HUES64 (cell line): ENCODE data around the gene MAPK7.

Source experiments
- H3K27ac ChIP-seq: 2 replicates; pipeline ENCODE4 v1.7.0; 2013; ENCODE audit warnings: low read depth, low read length, inconsistent platforms
- H3K27me3 ChIP-seq: 2 replicates; pipeline ENCODE4 v1.6.1; 2013; ENCODE audit warnings: mild to moderate bottlenecking, low read length; ENCODE audit not compliant: insufficient read depth
- H3K36me3 ChIP-seq: 2 replicates; pipeline ENCODE4 v1.6.1; 2013; ENCODE audit warnings: mild to moderate bottlenecking, low read length; ENCODE audit not compliant: insufficient read depth
- H3K4me1 ChIP-seq: 2 replicates; pipeline ENCODE4 v1.6.1; 2013; ENCODE audit warnings: mild to moderate bottlenecking, low read length, moderate library complexity; ENCODE audit not compliant: insufficient read depth
- H3K4me3 ChIP-seq: 2 replicates; pipeline ENCODE4 v1.5.1; 2013; ENCODE audit warnings: mild to moderate bottlenecking, low read length, moderate library complexity
- H3K9ac ChIP-seq: 2 replicates; pipeline ENCODE4 v1.6.1; 2013; ENCODE audit warnings: mild to moderate bottlenecking, low read depth, low read length
- H3K9me3 ChIP-seq: 2 replicates; pipeline ENCODE4 v1.6.1; 2013; ENCODE audit warnings: low read depth, low read length; ENCODE audit not compliant: insufficient read depth
- WGBS: fragments of 150-250, 120-280 bp; methylation state at CpG from one replicate; pipeline ENCODE4 v1.1.7; 2013; ENCODE audit warnings: missing lambda C conversion rate; 5-methylcytosine and 5-hydroxymethylcytosine counted together

MAPK7 gene

GRCh38 chr17:19407601-19408345, 29.5 kb downstream of the MAPK7 start:
- no peak overlapping the region for H3K27ac ChIP-seq
- no peak overlapping the region for H3K4me3 ChIP-seq
- WGBS, result 97% methylated on average over 10 of the region's 10 CpGs
- peaks cover 5% of the 10 kb centered on the region; the same call in 1 of the 2 replicates for H3K4me1 ChIP-seq
- H3K9ac ChIP-seq, result no peak overlapping the region
- no peaks in the 10 kb centered on the region for H3K9me3 ChIP-seq
- no peaks in the 10 kb centered on the region for H3K36me3 ChIP-seq
- no peaks in the 10 kb centered on the region for H3K27me3 ChIP-seq

DNA sequence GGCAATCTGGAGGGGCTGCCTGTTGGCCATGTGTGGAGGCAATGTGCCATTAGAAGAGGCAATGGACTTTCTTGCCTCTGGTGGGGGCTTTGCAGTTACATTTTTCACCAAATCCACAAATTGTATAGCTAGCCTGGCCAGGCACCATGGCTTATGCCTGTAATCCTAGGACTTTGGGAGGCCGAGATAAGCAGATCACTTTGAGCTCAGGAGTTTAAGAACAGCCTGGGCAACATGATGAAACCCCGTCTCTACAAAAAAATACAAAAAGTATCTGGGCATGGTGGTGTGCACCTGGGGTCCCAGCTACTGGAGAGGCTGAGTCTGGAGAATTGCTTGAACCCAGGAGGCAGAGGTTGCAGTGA, 30.0 kb downstream of the MAPK7 start:
- Histone ChIP-seq H3K4me1 (peaks cover 5% of the 10 kb centered on the region; the same call in 1 of the 2 replicates), H3K9me3 (no peaks in the 10 kb centered on the region), H3K27me3 (no peaks in the 10 kb centered on the region), H3K27ac (no peak overlapping the region), H3K9ac (no peak overlapping the region), H3K36me3 (no peaks in the 10 kb centered on the region), H3K4me3 (no peak overlapping the region)
- WGBS, result 86% methylated on average over 2 of the region's 2 CpGs

DNA sequence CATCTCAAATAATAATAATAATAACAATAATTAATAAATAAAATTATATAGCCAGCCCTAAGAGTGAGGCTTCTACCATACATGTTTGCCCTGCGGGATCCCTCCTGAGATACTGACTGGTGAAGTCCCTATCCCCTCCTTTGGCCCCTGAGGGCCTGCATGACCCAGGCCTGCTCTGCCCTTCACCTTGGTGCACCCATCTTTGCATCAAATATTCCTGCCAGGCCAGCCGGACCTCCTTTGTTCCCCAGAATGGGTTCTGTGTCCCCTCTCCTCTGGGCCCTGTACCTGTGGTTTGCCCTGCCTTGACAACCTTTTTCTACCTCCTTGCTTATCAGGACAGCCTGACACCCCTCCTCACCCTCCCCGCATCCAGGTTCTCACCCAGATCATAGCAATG, 30.8 kb downstream of the MAPK7 start:
- no peak overlapping the region for H3K9ac ChIP-seq
- H3K4me1 ChIP-seq, result peaks cover 5% of the 10 kb centered on the region; the same call in 1 of the 2 replicates
- H3K27me3 ChIP-seq, result no peaks in the 10 kb centered on the region
- WGBS, result 95% methylated on average over 3 of the region's 3 CpGs
- H3K9me3 ChIP-seq, result no peaks in the 10 kb centered on the region
- no peak overlapping the region for H3K4me3 ChIP-seq
- no peaks in the 10 kb centered on the region for H3K36me3 ChIP-seq
- no peak overlapping the region for H3K27ac ChIP-seq

DNA sequence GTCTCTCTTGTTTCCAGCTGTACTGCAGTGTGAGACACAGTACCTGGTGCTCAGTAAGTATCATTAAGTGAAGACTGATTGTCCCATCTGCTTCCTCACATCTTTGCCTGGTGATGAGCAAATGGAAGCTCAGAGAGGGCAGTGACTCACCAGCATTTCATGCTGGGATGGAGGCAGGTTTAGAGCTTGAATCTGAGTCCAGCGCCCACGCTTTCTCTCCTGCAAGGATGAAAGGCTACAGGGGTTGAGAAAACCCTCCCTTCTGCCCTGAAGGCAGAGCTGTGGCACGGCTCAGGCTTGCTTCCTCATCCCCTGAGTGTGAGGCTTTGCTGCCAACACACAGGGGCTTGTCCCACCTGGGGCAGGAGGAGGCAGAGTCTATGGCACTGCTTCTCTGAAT, 31.2 kb downstream of the MAPK7 start:
- Histone ChIP-seq H3K9me3 (no peaks in the 10 kb centered on the region), H3K4me3 (no peak overlapping the region), H3K36me3 (no peaks in the 10 kb centered on the region), H3K9ac (no peak overlapping the region), H3K27ac (no peak overlapping the region), H3K27me3 (no peaks in the 10 kb centered on the region), H3K4me1 (peaks cover 5% of the 10 kb centered on the region; the same call in 1 of the 2 replicates)
- 68% methylated on average over 3 of the region's 3 CpGs for WGBS

DNA sequence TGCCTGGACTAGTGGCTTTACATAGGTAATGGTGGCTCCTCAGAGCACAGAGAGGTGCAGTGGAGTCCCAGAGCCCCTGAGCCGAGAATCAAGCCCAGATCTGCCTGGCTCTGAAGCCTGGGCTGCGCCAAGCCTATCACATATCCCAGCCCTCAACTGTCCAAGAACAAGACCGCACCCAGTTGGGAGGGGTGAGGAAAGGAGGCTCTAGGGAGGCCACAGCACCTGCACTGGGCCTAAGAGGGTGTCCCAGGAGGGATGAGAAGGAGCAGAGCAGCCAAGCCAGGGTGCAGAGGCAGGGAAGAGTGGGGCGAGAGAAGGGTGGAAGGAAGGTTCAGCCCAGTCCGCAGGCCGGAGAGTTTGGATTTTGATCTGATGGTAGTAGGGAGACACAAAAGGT, 31.8 kb downstream of the MAPK7 start:
- 93% methylated on average over 6 of the region's 6 CpGs for WGBS
- H3K9ac ChIP-seq, result no peak overlapping the region
- H3K9me3 ChIP-seq, result no peaks in the 10 kb centered on the region
- no peak overlapping the region for H3K4me3 ChIP-seq
- H3K36me3 ChIP-seq, result no peaks in the 10 kb centered on the region
- H3K27ac ChIP-seq, result no peak overlapping the region
- no peaks in the 10 kb centered on the region for H3K27me3 ChIP-seq
- H3K4me1 ChIP-seq, result peaks cover 5% of the 10 kb centered on the region; the same call in 1 of the 2 replicates

DNA sequence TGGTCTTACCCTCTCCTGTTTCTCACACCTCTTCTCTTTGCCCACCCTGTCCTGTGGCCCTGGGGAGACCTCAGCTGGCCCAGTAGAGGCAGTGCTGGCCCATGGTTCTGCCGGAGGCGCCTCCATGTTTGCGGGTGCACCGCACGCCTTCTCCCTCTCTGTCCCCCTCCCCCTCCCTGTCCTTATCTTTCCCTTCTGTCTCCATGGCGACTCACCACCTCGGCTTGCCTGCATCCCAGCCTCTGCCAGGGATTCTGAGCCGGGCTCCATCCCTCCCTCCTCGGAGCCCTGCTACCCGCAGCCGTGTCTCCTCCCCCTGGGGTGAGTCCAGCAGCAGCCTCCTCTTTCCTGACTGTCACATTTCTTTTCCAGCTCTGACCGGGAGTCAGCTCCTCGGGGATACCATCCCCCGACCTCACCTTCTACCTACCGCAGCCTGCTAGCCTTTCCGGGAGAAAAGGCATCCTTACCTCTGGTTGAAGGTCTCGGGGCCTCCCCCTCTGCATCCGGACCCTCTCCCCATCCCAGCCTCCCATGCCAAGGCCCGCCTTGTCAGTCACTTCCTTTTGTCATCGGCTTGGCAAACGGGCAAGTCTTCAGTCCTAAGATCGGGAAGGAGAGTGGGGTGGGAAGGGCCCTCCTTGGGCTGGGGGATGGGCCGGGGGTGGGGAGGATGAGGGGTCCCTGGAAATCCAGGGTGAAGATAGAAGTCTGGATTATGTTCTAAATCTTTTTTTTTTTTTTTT, 32.8 kb downstream of the MAPK7 start, which contains the start of gene RNF112:
RNF112 (plus strand) TSS at position 358 of the 746 bp plus-strand sequence; CDS start at position 535, 177 bp downstream.
- Histone ChIP-seq H3K36me3 (no peaks in the 10 kb centered on the region), H3K4me1 (peaks cover 5% of the 10 kb centered on the region; the same call in 1 of the 2 replicates), H3K27me3 (no peaks in the 10 kb centered on the region), H3K27ac (no peak within 1 kb of the TSS), H3K4me3 (peak within 1 kb of the TSS; percentile 9; the same call in 1 of the 2 replicates), H3K9ac (no peak within 1 kb of the TSS), H3K9me3 (no peaks in the 10 kb centered on the region)
- WGBS, result 45% methylated on average over 23 of the region's 23 CpGs

DNA sequence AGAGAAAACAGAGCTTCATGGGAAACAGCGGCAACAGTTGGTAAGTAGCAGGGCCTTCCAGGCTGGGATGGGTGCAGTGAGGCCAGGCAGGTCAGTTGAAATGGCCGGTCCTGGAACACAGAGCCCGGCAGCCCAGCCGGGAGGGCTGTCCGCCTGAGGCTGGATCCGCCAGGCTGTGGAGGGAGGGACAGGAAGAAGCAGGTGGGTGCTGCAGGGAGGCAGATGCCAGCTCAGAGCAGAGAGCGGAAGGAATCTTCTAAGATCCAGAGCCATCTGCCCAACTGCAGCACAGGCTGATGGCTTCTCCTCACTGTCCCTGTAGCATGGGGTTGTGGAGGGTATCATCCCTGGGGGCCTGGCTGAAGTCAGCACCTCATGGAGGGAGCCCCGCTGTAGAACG, 33.3 kb downstream of the MAPK7 start:
- WGBS, result 89% methylated on average over 9 of the region's 9 CpGs

GRCh38 chr17:19412510-19412909, 34.2 kb downstream of the MAPK7 start:
- peaks cover 5% of the 10 kb centered on the region; the same call in 1 of the 2 replicates for H3K4me1 ChIP-seq
- H3K36me3 ChIP-seq, result no peaks in the 10 kb centered on the region
- H3K9me3 ChIP-seq, result no peaks in the 10 kb centered on the region
- H3K9ac ChIP-seq, result no peak overlapping the region
- no peak overlapping the region for H3K4me3 ChIP-seq
- no peak overlapping the region for H3K27ac ChIP-seq
- no peaks in the 10 kb centered on the region for H3K27me3 ChIP-seq
- WGBS, result 96% methylated on average over 16 of the region's 16 CpGs

More for the DNA sequence above, 33.3 kb downstream of the MAPK7 start:
- Histone ChIP-seq H3K27ac (no peak overlapping the region), H3K27me3 (no peaks in the 10 kb centered on the region), H3K9ac (no peak overlapping the region), H3K4me1 (peaks cover 5% of the 10 kb centered on the region; the same call in 1 of the 2 replicates), H3K9me3 (no peaks in the 10 kb centered on the region), H3K36me3 (no peaks in the 10 kb centered on the region), H3K4me3 (no peak overlapping the region)

- Histone ChIP-seq H3K4me3 (no peak overlapping the region), H3K36me3 (no peaks in the 10 kb centered on the region), H3K4me1 (peaks cover 5% of the 10 kb centered on the region; the same call in 1 of the 2 replicates), H3K27ac (no peak overlapping the region), H3K27me3 (no peaks in the 10 kb centered on the region), H3K9me3 (no peaks in the 10 kb centered on the region), H3K9ac (no peak overlapping the region)
- WGBS, result 94% methylated on average over 12 of the region's 12 CpGs
Observed at GRCh38 chr17:19412984-19413383, 34.7 kb downstream of the MAPK7 start.

- Histone ChIP-seq H3K36me3 (no peaks in the 10 kb centered on the region), H3K27me3 (no peaks in the 10 kb centered on the region), H3K4me3 (no peak overlapping the region), H3K27ac (no peak overlapping the region), H3K4me1 (peaks cover 5% of the 10 kb centered on the region; the same call in 1 of the 2 replicates), H3K9me3 (no peaks in the 10 kb centered on the region), H3K9ac (no peak overlapping the region)
- WGBS, result 86% methylated on average over 5 of the region's 5 CpGs
Observed at GRCh38 chr17:19413761-19414160, 35.5 kb downstream of the MAPK7 start.
